Esophagus muscularis mucosa (tissue), 4 donors: Measurements from ENCODE around the gene STRBP. TPM values are rescaled to one million over a fixed set of nuclear protein-coding genes. Genes with fewer than 3 reads are reported as not detected.

Experiments
- DNase-seq: peaks from one replicate; pipeline ENCODE4 v3.0.0-alpha.2; 2017; ENCODE audit errors: extremely low spot score
- H3K27ac ChIP-seq, 4 donors: fragments of 200-600 bp; sonication (generic); replicated peaks in 1 of 4; 1 replicate in 3 of 4; 2 replicates in 1 of 4; pipeline ENCODE4 v1.5.1; 2016 to 2019; ENCODE audit warnings: mild to moderate bottlenecking in 1 of 4
- H3K27me3 ChIP-seq, 4 donors: fragments of 200-600 bp; sonication (generic); one replicate each; pipeline versions ENCODE4 v1.5.1 to v1.6.0; 2016 to 2019
- H3K36me3 ChIP-seq, 4 donors: fragments of 200-600 bp; sonication (generic); one replicate each; pipeline ENCODE4 v1.5.1; 2016 to 2019
- H3K4me1 ChIP-seq, 4 donors: fragments of 200-600 bp; sonication (generic); one replicate each; pipeline ENCODE4 v1.5.1; 2016 to 2019
- H3K4me3 ChIP-seq, 4 donors: fragments of 200-600 bp; sonication (generic); 1 replicate in 2 of 4; 2 replicates in 2 of 4; pipeline ENCODE4 v1.5.1; 2016 to 2019; ENCODE audit warnings: mild to moderate bottlenecking in 4 of 4, moderate library complexity in 1 of 4
- H3K9me3 ChIP-seq, 4 donors: fragments of 200-600 bp; sonication (generic); 1 replicate in 3 of 4; 2 replicates in 1 of 4; pipeline ENCODE4 v1.5.1; 2016 to 2019
- CTCF ChIP-seq, 3 experiments: fragments of 200-600 bp in 2 of 3; fragments of 450-650 bp in 1 of 3; sonication (generic) in 2 of 3; IDR thresholded peaks; one replicate each; pipeline ENCODE4 v1.5.1; 2017 to 2019; ENCODE audit warnings: antibody characterized with exemption in 3 of 3, mild to moderate bottlenecking in 2 of 3, moderate library complexity in 1 of 3
- EP300 ChIP-seq: sonication (generic); formaldehyde crosslinking; IDR thresholded peaks from one replicate; pipeline ENCODE4 v1.6.1; 2017; ENCODE audit warnings: antibody characterized with exemption
- POLR2A ChIP-seq: fragments of 450-650 bp; IDR thresholded peaks from one replicate; pipeline ENCODE4 v1.6.1; 2017; ENCODE audit warnings: antibody characterized with exemption, moderate library complexity, mild to moderate bottlenecking, low read depth
- POLR2AphosphoS5 ChIP-seq, 2 donors: sonication (generic); formaldehyde crosslinking; IDR thresholded peaks; one replicate each; pipeline ENCODE4 v1.6.1; 2017; ENCODE audit warnings: antibody characterized with exemption in 2 of 2
- WGBS: methylation state at CpG from one replicate; pipeline ENCODE4 v1.1.5; 2018; 5-methylcytosine and 5-hydroxymethylcytosine counted together
- intact Hi-C: fragments of 100-400 bp; cut with DNase I; formaldehyde crosslinking; loops from one replicate; pipeline ENCODE4 v1.15.1; 2023
- total RNA-seq, 4 donors: library from RNA; depleted of rRNA; stranded (reverse); fragments of >200 nt; gene quantifications; one replicate each; pipeline versions ENCODE4 v1.1.0 to v1.2.1, GENCODE V29; 2016

Gene STRBP
- total RNA-seq: 10 to 100 TPM; 11.2 to 20.6 (median 14.5) TPM

- TF ChIP-seq EP300 (no peak), POLR2AphosphoS5 (IDR thresholded peaks at IDR 0.05) (no peak), POLR2A (no peak), CTCF (IDR thresholded peaks at IDR 0.05) (peak in 1 of 3 experiments; percentile 25)
- intact Hi-C loops: loop anchor here (5.0 to 10.0 kb wide), 2 partner anchors 79 to 1146 kb away; partner anchors contain the start of gene PSMB7
Observed at GRCh38 chr9:123268465-123269259, at the start of gene STRBP. TSS of gene STRBP (minus strand) at chr9:123268586. CDS start at chr9:123184134, 84,452 bp downstream.

GRCh38 chr9:123316053-123316718 is 47.8 kb upstream of the STRBP start:
- 79% methylated on average over 7 of the region's 7 CpGs for WGBS
- intact Hi-C loops: no loop called here

More at GRCh38 chr9:123268465-123269259, at the start of gene STRBP:
- Histone ChIP-seq H3K4me3 (peak within 1 kb of the TSS; percentile 88 to 93 (median 92)), H3K36me3 (no peaks in the 10 kb centered on the region), H3K9me3 (no peaks in the 10 kb centered on the region), H3K27ac (peak within 1 kb of the TSS; percentile 65 to 78 (median 70)), H3K4me1 (peaks cover 10 to 24% (median 17%) of the 10 kb centered on the region in 4 donors), H3K27me3 (no peaks in the 10 kb centered on the region)
- WGBS: 7% methylated on average over 7 of the region's 97 CpGs
- peak; percentile 94 for DNase-seq

GRCh38 chr9:123315635-123316034 is 47.2 kb upstream of the STRBP start:
- H3K36me3 ChIP-seq: no peaks in the 10 kb centered on the region
- TF ChIP-seq POLR2A: no peak
- no peak for TF ChIP-seq EP300
- no peak for TF ChIP-seq POLR2AphosphoS5 (IDR thresholded peaks at IDR 0.05)
- no peak for TF ChIP-seq CTCF (IDR thresholded peaks at IDR 0.05)
- no peak for DNase-seq
- H3K9me3 ChIP-seq: no peaks in the 10 kb centered on the region
- intact Hi-C loops: no loop called here
- no peak overlapping the region for H3K27ac ChIP-seq
- 86% methylated on average over 2 of the region's 2 CpGs for WGBS
- no peaks in the 10 kb centered on the region for H3K27me3 ChIP-seq
- H3K4me3 ChIP-seq: no peak overlapping the region
- H3K4me1 ChIP-seq: peaks cover 11 to 23% (median 19%) of the 10 kb centered on the region in 4 donors

More at GRCh38 chr9:123316053-123316718, 47.8 kb upstream of the STRBP start:
- no peak for DNase-seq
- H3K27ac ChIP-seq: no peak overlapping the region
- H3K4me3 ChIP-seq: no peak overlapping the region
- no peaks in the 10 kb centered on the region for H3K36me3 ChIP-seq
- H3K9me3 ChIP-seq: no peaks in the 10 kb centered on the region
- TF ChIP-seq POLR2AphosphoS5 (IDR thresholded peaks at IDR 0.05): no peak
- no peak for TF ChIP-seq EP300
- no peak for TF ChIP-seq CTCF (IDR thresholded peaks at IDR 0.05)
- TF ChIP-seq POLR2A: no peak
- peaks cover 11 to 23% (median 19%) of the 10 kb centered on the region in 4 donors for H3K4me1 ChIP-seq
- H3K27me3 ChIP-seq: no peaks in the 10 kb centered on the region

- no peak for TF ChIP-seq CTCF (IDR thresholded peaks at IDR 0.05)
- TF ChIP-seq POLR2AphosphoS5 (IDR thresholded peaks at IDR 0.05): no peak
- TF ChIP-seq POLR2A: no peak
- TF ChIP-seq EP300: no peak
- H3K36me3 ChIP-seq: no peaks in the 10 kb centered on the region
- peaks cover 11 to 21% (median 18%) of the 10 kb centered on the region in 4 donors for H3K4me1 ChIP-seq
- H3K4me3 ChIP-seq: no peak overlapping the region
- H3K27me3 ChIP-seq: no peaks in the 10 kb centered on the region
- H3K27ac ChIP-seq: no peak overlapping the region
- no peaks in the 10 kb centered on the region for H3K9me3 ChIP-seq
- no peak for DNase-seq
- intact Hi-C loops: no loop called here
- WGBS: 99% methylated on average over 6 of the region's 6 CpGs
Observed at GRCh38 chr9:123314617-123315016, 46.2 kb upstream of the STRBP start.
